Fibroblast of pulmonary artery (primary cell): Measurements from ENCODE around the gene AQP12B.
"Not testable (repeated sequence)": the region's sequence is repeated elsewhere in the genome, so short reads cannot be mapped to it uniquely, and the experiment has no call there.

ENCODE experiments used
- DNase-seq: peaks from one replicate; pipeline ENCODE4 v3.0.0-alpha.2; 2010; ENCODE audit warnings: low read depth
- H3K4me3 ChIP-seq: replicated peaks from 2 replicates; pipeline ENCODE4 v1.5.1; 2011; ENCODE audit warnings: low read depth, mild to moderate bottlenecking, control low read depth, low read length, moderate library complexity
- CTCF ChIP-seq: IDR thresholded peaks from 2 replicates; pipeline ENCODE4 v1.5.1; 2011; ENCODE audit warnings: mild to moderate bottlenecking, control low read depth, low read length, inconsistent platforms; ENCODE audit errors: missing control alignments

Gene AQP12B

DNA sequence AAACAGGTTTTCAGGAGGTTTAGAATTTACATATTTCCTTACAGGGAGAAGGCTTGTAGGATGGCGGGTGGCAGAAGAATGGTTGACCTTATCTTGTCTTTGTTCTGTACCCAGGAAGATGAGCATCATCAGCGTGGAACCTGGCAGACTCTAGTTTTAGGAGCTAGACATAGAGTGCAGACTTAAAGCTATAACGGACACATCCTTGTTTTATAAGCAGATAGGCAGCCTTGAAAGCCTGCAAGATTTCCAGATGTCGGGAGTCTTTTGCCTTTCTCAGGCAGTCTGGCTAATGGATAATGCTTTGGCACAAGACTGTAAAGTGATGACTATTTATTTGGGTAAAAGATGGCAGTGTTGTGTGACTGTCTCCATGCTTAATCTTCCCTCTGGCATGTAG is 11.7 kb downstream of the AQP12B start:
- no peak for TF ChIP-seq CTCF
- no peak overlapping the region for H3K4me3 ChIP-seq
- no peak for DNase-seq

GRCh38 chr2:240670402-240670801 is 12.3 kb downstream of the AQP12B start:
- no peak for DNase-seq
- TF ChIP-seq CTCF = no peak
- H3K4me3 ChIP-seq = no peak overlapping the region

DNA sequence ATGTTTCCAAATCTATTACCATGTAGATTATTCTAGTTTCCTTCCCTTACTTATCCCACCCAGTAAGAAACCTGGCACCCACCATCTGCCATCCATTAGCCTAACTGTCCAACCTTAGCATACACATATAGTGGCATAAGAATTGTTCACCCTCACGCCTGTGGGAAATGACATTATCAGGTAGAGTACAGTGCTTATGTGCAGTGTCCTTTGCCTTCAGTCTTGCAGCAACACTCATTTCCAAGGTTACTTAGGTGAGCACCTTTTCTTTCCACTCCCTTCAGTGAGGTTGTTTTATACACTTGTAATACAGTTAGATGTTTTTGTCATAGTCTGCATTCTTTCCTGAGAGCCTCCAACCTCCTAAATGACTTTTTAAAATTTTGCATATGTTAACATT is 18.1 kb downstream of the AQP12B start:
- no peak overlapping the region for H3K4me3 ChIP-seq
- no peak for TF ChIP-seq CTCF
- no peak for DNase-seq

GRCh38 chr2:240663546-240664190 is 19.0 kb downstream of the AQP12B start:
- H3K4me3 ChIP-seq = no peak overlapping the region
- TF ChIP-seq CTCF = no peak
- no peak for DNase-seq

- DNase-seq = no peak
- no peak overlapping the region for H3K4me3 ChIP-seq
- no peak for TF ChIP-seq CTCF
Measured at GRCh38 chr2:240662681-240663080, 20.0 kb downstream of the AQP12B start.

- not testable (repeated sequence) for H3K4me3 ChIP-seq, DNase-seq
Measured at GRCh38 chr2:240659883-240660282, 22.8 kb downstream of the AQP12B start.

DNA sequence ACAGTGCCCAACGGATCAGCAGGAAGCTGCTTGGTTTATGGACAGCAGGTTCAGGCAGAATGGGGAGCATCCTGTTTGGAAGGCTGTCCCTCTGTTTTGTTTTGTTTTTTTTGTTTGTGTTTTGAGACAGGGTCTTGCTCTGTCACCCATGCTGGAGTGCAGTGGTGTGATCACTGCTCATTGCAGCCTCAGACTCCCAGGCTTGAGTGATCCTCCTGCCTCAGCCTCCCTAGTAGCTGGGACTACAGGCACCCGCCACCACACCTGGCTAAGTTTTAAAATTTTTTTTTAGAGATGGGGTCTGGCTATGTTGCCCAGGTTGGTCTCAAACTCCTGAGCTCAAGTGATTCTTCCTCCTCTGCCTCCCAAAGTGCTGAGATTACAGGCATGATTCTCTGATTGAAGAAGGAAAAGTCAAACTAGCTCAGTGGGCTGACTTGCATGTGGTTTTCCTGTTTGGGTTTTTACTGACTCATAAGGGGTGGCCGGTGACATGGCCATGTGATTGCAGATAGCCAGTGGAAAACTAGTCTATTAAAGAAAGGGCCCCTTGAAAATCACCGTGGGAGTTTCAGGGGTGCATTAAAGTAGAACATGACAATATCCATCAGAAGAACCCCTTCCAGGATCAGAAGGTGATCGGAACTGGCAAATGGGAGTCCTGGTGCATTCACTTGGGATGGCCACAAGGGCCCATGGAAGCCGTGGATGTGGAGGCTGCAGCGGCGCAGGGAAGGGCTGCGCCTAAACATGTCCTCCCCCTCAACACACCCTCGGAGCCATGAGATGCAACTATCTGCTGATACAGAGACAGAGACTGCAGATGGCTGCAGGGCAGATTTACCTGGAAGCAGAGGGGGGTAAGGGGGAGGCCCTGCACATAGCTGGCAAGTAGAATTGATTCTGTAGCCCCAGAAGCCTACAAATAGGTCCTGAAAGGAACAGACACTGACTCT is 26.5 kb downstream of the AQP12B start:
- peak; percentile 15 for DNase-seq
- no peak for TF ChIP-seq CTCF
- H3K4me3 ChIP-seq = no peak overlapping the region
